HG03520 (cell line): ENCODE measurements around the gene ZBTB18.

Experiments
- ATAC-seq: cut with Tn5 transposase; IDR thresholded peaks from one replicate; pipeline ENCODE4 v1.9.1; 2021; ENCODE audit warnings: mild to moderate bottlenecking, moderate library complexity; ENCODE audit not compliant: unreplicated experiment

ZBTB18 gene

GRCh38 chr1:244060686-244061085 is 9.6 kb downstream of the ZBTB18 start:
- ATAC-seq, result no peak

- ATAC-seq, result no peak
Observed at GRCh38 chr1:244062156-244062725, 11.2 kb downstream of the ZBTB18 start.

GRCh38 chr1:244063498-244063897 is 12.4 kb downstream of the ZBTB18 start:
- no peak for ATAC-seq

- ATAC-seq, result no peak
Observed at GRCh38 chr1:244064621-244065020, 13.5 kb downstream of the ZBTB18 start.

- no peak for ATAC-seq
Observed at GRCh38 chr1:244065063-244065793, 14.1 kb downstream of the ZBTB18 start.

GRCh38 chr1:244065960-244066388 is 14.9 kb downstream of the ZBTB18 start:
- ATAC-seq, result no peak

GRCh38 chr1:244066954-244067716 is 16.1 kb downstream of the ZBTB18 start:
- no peak for ATAC-seq

- no peak for ATAC-seq
Observed at GRCh38 chr1:244067893-244068292, 16.8 kb downstream of the ZBTB18 start.

GRCh38 chr1:244068567-244068966 is 17.5 kb downstream of the ZBTB18 start:
- no peak for ATAC-seq

- no peak for ATAC-seq
Observed at GRCh38 chr1:244069326-244069898, 18.3 kb downstream of the ZBTB18 start.

GRCh38 chr1:244074559-244075171 is 23.6 kb downstream of the ZBTB18 start:
- peak; percentile 75 for ATAC-seq

- peak; percentile 34 for ATAC-seq
Observed at GRCh38 chr1:244075247-244075722, 24.2 kb downstream of the ZBTB18 start.

GRCh38 chr1:244076740-244077139 is 25.7 kb downstream of the ZBTB18 start:
- ATAC-seq, result no peak

GRCh38 chr1:244077473-244078220 is 26.6 kb downstream of the ZBTB18 start:
- ATAC-seq, result no peak

GRCh38 chr1:244080343-244080929 is 29.4 kb downstream of the ZBTB18 start:
- ATAC-seq, result no peak

- no peak for ATAC-seq
Observed at GRCh38 chr1:244082969-244083368, 31.9 kb downstream of the ZBTB18 start.

- no peak for ATAC-seq
Observed at GRCh38 chr1:244083383-244083943, 32.4 kb downstream of the ZBTB18 start.

- ATAC-seq, result no peak
Observed at GRCh38 chr1:244084763-244085162, 33.7 kb downstream of the ZBTB18 start.

GRCh38 chr1:244085891-244086290 is 34.8 kb downstream of the ZBTB18 start:
- ATAC-seq, result no peak
